Spinal cord (tissue), 10 donors: ENCODE measurements around the gene DNAI4. TPM values are rescaled to one million over a fixed set of nuclear protein-coding genes. Genes with fewer than 3 reads are reported as not detected.
A peak's percentile ranks its signal among the peaks of the same experiment; 100 is the strongest.

Experiments
- DNase-seq, 6 donors: peaks; one replicate each; pipeline versions ENCODE4 v3.0.0 to v3.0.0-alpha.2; 2013 to 2015; ENCODE audit warnings: low spot score in 6 of 6, low read depth in 4 of 6
- H3K27ac ChIP-seq: one replicate; pipeline ENCODE4 v1.5.1; 2013; ENCODE audit warnings: low read depth, low read length, control low read depth
- H3K27me3 ChIP-seq: one replicate; pipeline ENCODE4 v1.6.1; 2013; ENCODE audit warnings: low read length; ENCODE audit not compliant: control insufficient read depth, insufficient read depth
- H3K36me3 ChIP-seq: one replicate; pipeline ENCODE4 v1.6.1; 2013; ENCODE audit warnings: low read length; ENCODE audit not compliant: control insufficient read depth, insufficient read depth
- H3K4me1 ChIP-seq: one replicate; pipeline ENCODE4 v1.6.1; 2013; ENCODE audit warnings: low read length; ENCODE audit not compliant: control insufficient read depth, insufficient read depth
- H3K4me3 ChIP-seq: one replicate; pipeline ENCODE4 v1.5.1; 2013; ENCODE audit warnings: low read depth, low read length, control low read depth
- H3K9me3 ChIP-seq: one replicate; pipeline ENCODE4 v1.6.1; 2013; ENCODE audit warnings: low read length; ENCODE audit not compliant: control insufficient read depth, insufficient read depth
- WGBS: methylation state at CpG from one replicate; pipeline ENCODE4 v1.1.5; 2013; ENCODE audit warnings: missing lambda C conversion rate; ENCODE audit not compliant: insufficient coverage; 5-methylcytosine and 5-hydroxymethylcytosine counted together
- polyA plus RNA-seq, 2 donors: library from polyadenylated mRNA; unstranded; fragments of 120-200 nt; gene quantifications; one replicate each; pipeline ENCODE4 v1.2.1, GENCODE V29; 2013; ENCODE audit not compliant: insufficient read length in 2 of 2
- total RNA-seq, 2 donors: library from RNA; depleted of rRNA in 1 of 2; stranded (reverse); fragments of 120-200 nt in 1 of 2; fragments of >200 nt in 1 of 2; gene quantifications; one replicate each; pipeline versions ENCODE4 v1.2.3 to v1.2.4, GENCODE V29; 2013 to 2014
- donor health status: healthy.

Gene DNAI4
- total and polyA plus RNA-seq, 4 donors = 10.0 to 71.8 (median 26.6) TPM

- H3K27ac ChIP-seq = no peak overlapping the region
- no peak overlapping the region for H3K4me3 ChIP-seq
- H3K9me3 ChIP-seq = no peaks in the 10 kb centered on the region
- no peaks in the 10 kb centered on the region for H3K36me3 ChIP-seq
- H3K4me1 ChIP-seq = no peaks in the 10 kb centered on the region
- WGBS = 92% methylated on average over 2 of the region's 3 CpGs
- DNase-seq = no peak
- no peaks in the 10 kb centered on the region for H3K27me3 ChIP-seq
These were observed 149.0 kb downstream of the DNAI4 start for GRCh38 chr1:66775646-66776045.

- no CpG with 5 or more reads among the region's 2 CpGs for WGBS
- H3K27me3 ChIP-seq = no peaks in the 10 kb centered on the region
- H3K4me1 ChIP-seq = no peaks in the 10 kb centered on the region
- H3K36me3 ChIP-seq = no peaks in the 10 kb centered on the region
- no peak overlapping the region for H3K27ac ChIP-seq
- DNase-seq = no peak
- H3K4me3 ChIP-seq = no peak overlapping the region
- no peaks in the 10 kb centered on the region for H3K9me3 ChIP-seq
These were observed 150.2 kb downstream of the DNAI4 start for GRCh38 chr1:66774438-66774837.

GRCh38 chr1:66773227-66773626 is 151.4 kb downstream of the DNAI4 start:
- WGBS = no CpG with 5 or more reads among the region's 2 CpGs
- Histone ChIP-seq H3K27ac (no peak overlapping the region), H3K27me3 (no peaks in the 10 kb centered on the region), H3K9me3 (no peaks in the 10 kb centered on the region), H3K4me3 (no peak overlapping the region), H3K36me3 (no peaks in the 10 kb centered on the region), H3K4me1 (no peaks in the 10 kb centered on the region)
- DNase-seq = no peak

- no peaks in the 10 kb centered on the region for H3K27me3 ChIP-seq
- H3K27ac ChIP-seq = no peak overlapping the region
- DNase-seq = no peak
- 83% methylated on average over 2 of the region's 4 CpGs for WGBS
- H3K4me3 ChIP-seq = no peak overlapping the region
- no peaks in the 10 kb centered on the region for H3K4me1 ChIP-seq
- H3K36me3 ChIP-seq = no peaks in the 10 kb centered on the region
- H3K9me3 ChIP-seq = no peaks in the 10 kb centered on the region
These were observed 154.0 kb downstream of the DNAI4 start for GRCh38 chr1:66770694-66771093.

DNA sequence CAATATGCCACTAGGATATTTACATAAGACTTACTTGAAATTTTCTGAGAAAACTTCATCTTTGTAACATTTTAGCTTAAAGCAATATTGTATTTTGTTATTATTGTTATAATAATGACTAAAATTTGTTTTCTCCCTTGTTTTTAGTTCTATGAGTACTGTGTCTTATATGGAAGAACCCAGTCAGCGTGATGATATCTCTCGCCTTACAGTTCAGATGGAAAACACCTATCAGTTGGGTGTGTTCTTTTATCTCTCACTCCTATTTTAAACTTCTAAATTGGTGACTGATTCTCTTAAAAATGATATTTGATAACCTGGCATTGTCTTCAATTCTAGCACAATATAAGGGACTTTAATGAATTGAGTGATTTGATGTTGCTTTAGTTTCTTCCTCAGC is 154.4 kb downstream of the DNAI4 start:
- no CpG with 5 or more reads among the region's 2 CpGs for WGBS
- H3K36me3 ChIP-seq = no peaks in the 10 kb centered on the region
- H3K4me1 ChIP-seq = no peaks in the 10 kb centered on the region
- DNase-seq = no peak
- H3K9me3 ChIP-seq = no peaks in the 10 kb centered on the region
- no peak overlapping the region for H3K27ac ChIP-seq
- H3K27me3 ChIP-seq = no peaks in the 10 kb centered on the region
- H3K4me3 ChIP-seq = no peak overlapping the region

- H3K9me3 ChIP-seq = no peaks in the 10 kb centered on the region
- no peak for DNase-seq
- H3K27ac ChIP-seq = no peak overlapping the region
- no peaks in the 10 kb centered on the region for H3K36me3 ChIP-seq
- no peaks in the 10 kb centered on the region for H3K4me1 ChIP-seq
- no peaks in the 10 kb centered on the region for H3K27me3 ChIP-seq
- H3K4me3 ChIP-seq = no peak overlapping the region
- no CpG with 5 or more reads among the region's 7 CpGs for WGBS
These were observed 155.0 kb downstream of the DNAI4 start for GRCh38 chr1:66769512-66770229.

- WGBS = no CpG with 5 or more reads among the region's 1 CpG
- no peak overlapping the region for H3K27ac ChIP-seq
These were observed 155.7 kb downstream of the DNAI4 start for GRCh38 chr1:66768965-66769364.

GRCh38 chr1:66767626-66768025 is 157.0 kb downstream of the DNAI4 start:
- no peak overlapping the region for H3K4me3 ChIP-seq
- no peaks in the 10 kb centered on the region for H3K4me1 ChIP-seq
- no peaks in the 10 kb centered on the region for H3K36me3 ChIP-seq
- H3K27ac ChIP-seq = no peak overlapping the region
- DNase-seq = no peak
- H3K9me3 ChIP-seq = no peaks in the 10 kb centered on the region
- H3K27me3 ChIP-seq = no peaks in the 10 kb centered on the region

More at GRCh38 chr1:66768965-66769364, 155.7 kb downstream of the DNAI4 start:
- H3K9me3 ChIP-seq = no peaks in the 10 kb centered on the region
- DNase-seq = no peak
- no peak overlapping the region for H3K4me3 ChIP-seq
- no peaks in the 10 kb centered on the region for H3K27me3 ChIP-seq
- no peaks in the 10 kb centered on the region for H3K4me1 ChIP-seq
- H3K36me3 ChIP-seq = no peaks in the 10 kb centered on the region

DNA sequence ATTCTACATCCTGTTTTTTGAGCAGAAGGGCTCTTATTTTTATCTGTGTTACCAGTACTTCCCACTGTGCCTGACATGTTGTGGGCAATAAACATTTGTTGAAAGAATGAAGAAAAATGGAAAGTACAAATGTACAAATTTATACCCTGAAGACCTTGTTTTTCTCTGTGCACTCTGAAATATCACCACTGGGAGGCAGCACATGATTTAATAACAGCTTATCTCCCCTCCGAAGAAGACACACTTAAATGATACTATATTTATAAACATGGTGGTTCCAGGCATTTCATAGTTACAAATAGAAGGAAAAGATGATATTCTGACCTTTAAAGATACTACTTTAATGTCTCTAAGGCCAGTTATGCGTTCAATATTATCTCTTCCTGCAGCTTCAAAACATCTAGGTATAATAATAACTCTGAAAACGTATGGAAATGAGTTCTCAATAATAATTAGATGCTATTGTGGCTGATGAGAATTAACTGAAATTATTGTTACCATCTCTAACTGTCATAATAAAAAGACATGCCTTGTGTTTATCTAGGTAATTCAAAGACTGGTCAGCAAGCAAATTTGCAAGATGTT is 159.6 kb downstream of the DNAI4 start:
- no CpG with 5 or more reads among the region's 3 CpGs for WGBS
- Histone ChIP-seq H3K27me3 (no peaks in the 10 kb centered on the region), H3K36me3 (no peaks in the 10 kb centered on the region), H3K27ac (no peak overlapping the region), H3K9me3 (peaks cover 4% of the 10 kb centered on the region), H3K4me1 (no peaks in the 10 kb centered on the region), H3K4me3 (no peak overlapping the region)
- peak in 2 of 6 donors; percentile 72 to 85 for DNase-seq
